Body of pancreas (tissue), 4 donors: ENCODE measurements around the gene BLOC1S1.

Source experiments
- CTCF ChIP-seq, 7 experiments: fragments of 450-650 bp in 4 of 7; fragments of 200-600 bp in 3 of 7; sonication (generic) in 3 of 7; IDR thresholded peaks; one replicate each; pipeline ENCODE4 v1.5.1; 2016 to 2019; ENCODE audit warnings: antibody characterized with exemption in 7 of 7
- POLR2A ChIP-seq, 3 donors: fragments of 450-650 bp; IDR thresholded peaks; one replicate each; pipeline ENCODE4 v1.6.1; 2016; ENCODE audit warnings: antibody characterized with exemption in 3 of 3, mild to moderate bottlenecking in 2 of 3

GRCh38 chr12:55734595-55734994, 18.7 kb downstream of the BLOC1S1 start:
- TF ChIP-seq CTCF (IDR thresholded peaks at IDR 0.05), result no peak
- no peak for TF ChIP-seq POLR2A (IDR thresholded peaks at IDR 0.05)
